ENCODE results near the gene TMEM134.
A peak's percentile ranks its signal among the peaks of the same experiment; 100 is the strongest.

Gene TMEM134

DNA sequence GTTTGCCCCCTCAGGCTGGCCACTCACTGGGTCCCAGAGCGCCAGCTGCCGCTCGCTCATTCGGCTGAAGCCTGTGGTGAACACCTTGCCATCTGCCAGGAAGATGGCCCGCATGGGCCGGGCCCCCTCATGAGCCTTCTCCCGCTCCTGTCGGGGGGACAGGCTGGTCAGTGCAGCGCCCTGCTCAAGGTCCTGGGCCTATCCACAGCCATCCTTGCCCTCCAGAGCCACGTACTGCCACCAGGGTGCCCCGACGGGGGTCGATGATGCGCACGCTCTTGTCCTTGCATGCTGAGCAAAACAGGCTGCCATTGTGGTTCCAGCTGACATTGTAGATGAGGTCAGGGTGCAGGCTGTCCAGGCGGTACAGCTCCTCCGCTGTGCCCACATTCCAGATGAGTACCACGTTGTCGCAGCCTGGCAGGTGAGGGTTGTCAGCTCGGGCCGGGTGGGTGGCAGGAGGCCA, 27.9 kb downstream of the TMEM134 start:
- Histone ChIP-seq H3K36me3 (ENCODE audit: control insufficient read depth in 2 of 2, insufficient read depth in 2 of 2, low read length in 2 of 2) (peaks cover 0 to 16% of the 10 kb centered on the region in 2 donors), H3K4me1 (ENCODE audit: control insufficient read depth, insufficient read depth, low read length) (peaks cover 23% of the 10 kb centered on the region), H3K9me3 (ENCODE audit: control insufficient read depth in 2 of 2, low read length in 2 of 2) (no peaks in the 10 kb centered on the region), H3K4me3 (ENCODE audit: low read length in 2 of 2) (no peak overlapping the region), H3K27me3 (ENCODE audit: control insufficient read depth in 1 of 2, insufficient read depth in 2 of 2, low read length in 2 of 2) (no peaks in the 10 kb centered on the region), H3K27ac (ENCODE audit: low read length) (no peak overlapping the region), H3K9ac (ENCODE audit: low read length in 2 of 2) (no peak overlapping the region)

DNA sequence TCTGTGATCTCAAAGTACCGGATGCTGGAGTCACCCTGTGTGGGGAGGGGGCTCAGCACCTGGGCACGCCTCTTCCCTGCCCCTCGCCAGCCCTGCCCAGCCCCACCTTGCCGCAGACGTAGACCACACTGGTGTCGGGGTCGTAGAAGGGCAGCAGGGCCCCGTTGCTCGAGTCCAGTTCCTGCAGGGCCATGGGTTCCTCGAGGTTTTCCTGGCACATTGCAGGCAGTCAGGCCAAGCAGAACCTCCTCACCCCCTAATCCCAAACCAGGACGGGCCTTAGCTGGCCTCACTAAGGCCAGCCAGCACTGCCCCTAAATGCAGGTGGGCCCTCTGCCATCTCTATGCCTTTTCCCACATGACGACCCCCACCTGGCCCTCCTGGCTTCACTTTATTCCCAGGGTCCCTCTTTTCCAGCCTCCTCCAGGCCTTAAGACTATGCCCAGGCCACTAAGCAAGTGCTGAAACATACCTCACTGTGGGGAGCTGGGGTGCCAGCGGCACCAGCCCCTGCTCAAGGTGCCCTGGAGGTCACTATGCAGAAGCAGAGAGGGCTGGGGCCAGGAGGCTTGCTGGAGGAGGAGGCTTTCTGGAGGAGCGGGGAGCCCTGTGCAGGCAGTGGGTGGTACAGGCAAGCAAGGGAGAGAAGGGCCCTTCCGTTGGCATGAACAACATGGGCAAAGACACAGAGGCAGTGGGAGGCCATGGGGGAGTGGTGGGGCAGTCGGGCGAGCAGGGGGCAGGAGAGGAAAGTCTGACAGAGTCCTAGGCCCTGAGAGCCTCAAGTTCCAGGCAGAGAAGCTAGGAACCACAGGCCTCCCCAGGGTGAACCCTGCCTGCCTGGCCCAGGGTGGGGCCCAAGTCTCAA, 28.6 kb downstream of the TMEM134 start:
- peak overlapping the region; percentile 46 for H3K27ac ChIP-seq (ENCODE audit: low read length)
- peaks cover 0 to 16% of the 10 kb centered on the region in 2 donors for H3K36me3 ChIP-seq (ENCODE audit: control insufficient read depth in 2 of 2, insufficient read depth in 2 of 2, low read length in 2 of 2)
- no peak overlapping the region for H3K9ac ChIP-seq (ENCODE audit: low read length in 2 of 2)
- no peaks in the 10 kb centered on the region for H3K9me3 ChIP-seq (ENCODE audit: control insufficient read depth in 2 of 2, low read length in 2 of 2)
- no peak overlapping the region for H3K4me3 ChIP-seq (ENCODE audit: low read length in 2 of 2)
- H3K4me1 ChIP-seq (ENCODE audit: control insufficient read depth, insufficient read depth, low read length): peaks cover 27% of the 10 kb centered on the region
- H3K27me3 ChIP-seq (ENCODE audit: control insufficient read depth in 1 of 2, insufficient read depth in 2 of 2, low read length in 2 of 2): no peaks in the 10 kb centered on the region

- H3K4me3 ChIP-seq (ENCODE audit: low read length in 2 of 2): no peak overlapping the region
- no peak overlapping the region for H3K9ac ChIP-seq (ENCODE audit: low read length in 2 of 2)
- no peaks in the 10 kb centered on the region for H3K9me3 ChIP-seq (ENCODE audit: control insufficient read depth in 2 of 2, low read length in 2 of 2)
- peaks cover 27% of the 10 kb centered on the region for H3K4me1 ChIP-seq (ENCODE audit: control insufficient read depth, insufficient read depth, low read length)
- H3K27me3 ChIP-seq (ENCODE audit: control insufficient read depth in 1 of 2, insufficient read depth in 2 of 2, low read length in 2 of 2): no peaks in the 10 kb centered on the region
- peak overlapping the region; percentile 46 for H3K27ac ChIP-seq (ENCODE audit: low read length)
- H3K36me3 ChIP-seq (ENCODE audit: control insufficient read depth in 2 of 2, insufficient read depth in 2 of 2, low read length in 2 of 2): peaks cover under 1 to 16% of the 10 kb centered on the region in 2 donors
Observed at GRCh38 chr11:67439321-67440228, 29.5 kb downstream of the TMEM134 start.

DNA sequence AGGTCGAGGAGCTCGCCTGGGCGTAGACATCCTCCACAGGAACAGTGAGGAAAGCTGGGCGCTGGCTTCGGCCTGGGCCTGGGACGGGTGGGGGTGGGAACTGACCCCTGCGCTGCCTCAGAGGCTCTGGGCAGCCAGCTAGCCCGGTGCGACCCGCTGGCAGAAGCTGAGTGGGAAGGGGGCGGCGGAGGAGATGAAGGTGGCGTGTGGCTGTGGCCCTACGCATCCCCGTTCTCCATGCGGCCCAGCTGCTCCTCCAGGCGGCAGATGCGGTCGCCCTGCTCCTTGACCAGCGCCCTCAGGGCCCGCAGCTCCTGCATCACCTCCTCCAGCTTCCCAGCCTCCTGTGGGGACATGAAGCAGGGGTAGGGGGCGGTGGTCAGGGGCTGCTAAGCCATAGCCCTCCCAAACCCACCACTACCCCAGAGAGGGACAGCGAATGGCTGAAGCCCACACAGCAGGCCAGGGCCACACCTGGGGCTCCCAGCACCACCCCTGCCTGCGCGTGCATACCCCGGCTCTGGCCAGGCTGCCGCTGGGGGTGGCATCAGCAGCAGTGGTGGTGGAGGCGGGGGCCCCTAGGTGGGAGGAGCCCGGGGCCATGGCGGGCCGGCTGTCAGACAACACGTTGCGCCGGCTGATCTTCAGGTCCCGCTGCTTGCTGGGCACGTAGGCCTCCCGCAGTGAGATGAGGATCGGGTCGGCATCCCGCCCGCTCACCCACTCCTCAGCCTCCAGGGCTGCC, 30.7 kb downstream of the TMEM134 start:
- Histone ChIP-seq H3K36me3 (ENCODE audit: control insufficient read depth in 2 of 2, insufficient read depth in 2 of 2, low read length in 2 of 2) (peaks cover 13 to 22% of the 10 kb centered on the region in 2 donors), H3K4me3 (ENCODE audit: low read length in 2 of 2) (no peak overlapping the region), H3K9ac (ENCODE audit: low read length in 2 of 2) (no peak overlapping the region), H3K9me3 (ENCODE audit: control insufficient read depth in 2 of 2, low read length in 2 of 2) (no peaks in the 10 kb centered on the region), H3K27me3 (ENCODE audit: control insufficient read depth in 1 of 2, insufficient read depth in 2 of 2, low read length in 2 of 2) (no peaks in the 10 kb centered on the region), H3K4me1 (ENCODE audit: control insufficient read depth, insufficient read depth, low read length) (peaks cover 27% of the 10 kb centered on the region), H3K27ac (ENCODE audit: low read length) (no peak overlapping the region)

DNA sequence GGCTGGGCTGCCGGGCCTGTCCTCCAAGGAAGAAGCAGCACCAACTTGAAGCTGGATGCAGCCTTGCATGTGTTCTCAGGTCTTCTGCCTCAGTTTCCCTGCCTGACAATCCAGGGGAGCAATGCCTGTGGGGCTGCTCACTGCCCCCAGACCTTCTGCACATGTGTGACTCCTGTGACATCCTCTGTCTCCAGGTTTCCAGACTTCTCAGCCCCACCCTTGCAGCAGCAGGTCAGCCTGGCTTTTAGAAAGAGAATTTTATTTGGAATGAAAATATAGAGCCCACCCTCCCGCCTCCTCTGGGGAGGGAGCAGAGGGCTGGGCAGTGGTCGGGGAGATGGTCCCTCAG, 31.3 kb downstream of the TMEM134 start:
- Histone ChIP-seq H3K4me3 (ENCODE audit: low read length in 2 of 2) (no peak overlapping the region), H3K36me3 (ENCODE audit: control insufficient read depth in 2 of 2, insufficient read depth in 2 of 2, low read length in 2 of 2) (peaks cover 14 to 27% of the 10 kb centered on the region in 2 donors), H3K9ac (ENCODE audit: low read length in 2 of 2) (no peak overlapping the region), H3K27ac (ENCODE audit: low read length) (no peak overlapping the region), H3K9me3 (ENCODE audit: control insufficient read depth in 2 of 2, low read length in 2 of 2) (no peaks in the 10 kb centered on the region), H3K27me3 (ENCODE audit: control insufficient read depth in 1 of 2, insufficient read depth in 2 of 2, low read length in 2 of 2) (no peaks in the 10 kb centered on the region), H3K4me1 (ENCODE audit: control insufficient read depth, insufficient read depth, low read length) (peaks cover 23% of the 10 kb centered on the region)

- H3K27me3 ChIP-seq (ENCODE audit: control insufficient read depth in 1 of 2, insufficient read depth in 2 of 2, low read length in 2 of 2): no peaks in the 10 kb centered on the region
- H3K9ac ChIP-seq (ENCODE audit: low read length in 2 of 2): no peak within 1 kb of the TSS
- no peak within 1 kb of the TSS for H3K4me3 ChIP-seq (ENCODE audit: low read length in 2 of 2)
- H3K4me1 ChIP-seq (ENCODE audit: control insufficient read depth, insufficient read depth, low read length): peaks cover 18% of the 10 kb centered on the region
- peaks cover 18 to 32% of the 10 kb centered on the region in 2 donors for H3K36me3 ChIP-seq (ENCODE audit: control insufficient read depth in 2 of 2, insufficient read depth in 2 of 2, low read length in 2 of 2)
- peak within 1 kb of the TSS; percentile 11 for H3K27ac ChIP-seq (ENCODE audit: low read length)
- no peaks in the 10 kb centered on the region for H3K9me3 ChIP-seq (ENCODE audit: control insufficient read depth in 2 of 2, low read length in 2 of 2)
Observed at GRCh38 chr11:67437082-67437808, 31.8 kb downstream of the TMEM134 start, which contains the start of gene PTPRCAP. Gene PTPRCAP, minus strand, starts transcription at chr11:67437682. Its CDS starts 63 bp downstream, at chr11:67437619.

DNA sequence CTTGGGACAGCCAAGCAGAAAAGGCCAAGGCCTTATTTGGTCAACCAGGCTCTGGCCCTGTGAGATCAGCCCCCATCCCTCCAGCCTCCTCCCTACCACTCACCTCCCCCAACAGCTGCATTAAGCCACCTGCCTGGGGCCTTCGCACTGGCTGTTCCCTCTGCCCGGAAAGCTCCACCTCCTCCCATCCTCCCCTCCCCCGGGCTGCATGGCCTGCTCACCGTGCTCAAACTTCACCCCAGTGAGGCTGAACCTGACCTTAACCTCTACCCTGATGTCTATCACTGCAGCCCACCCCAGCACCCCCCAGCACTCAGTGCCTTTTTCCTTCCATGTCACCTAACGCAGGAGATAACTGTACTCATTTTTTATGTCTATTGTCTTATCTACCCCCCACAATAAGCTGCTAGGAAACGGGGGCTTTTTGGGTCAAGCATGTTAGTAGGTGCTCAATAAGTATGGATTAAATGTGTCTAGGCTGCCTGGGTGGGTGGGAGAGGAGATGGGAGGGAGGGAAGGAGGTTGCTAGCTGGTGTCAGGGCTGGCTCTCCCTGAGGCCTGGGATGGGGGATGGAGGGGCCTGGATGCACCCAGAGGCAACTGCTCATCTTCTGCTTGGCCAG, 32.5 kb downstream of the TMEM134 start:
- Histone ChIP-seq H3K9ac (ENCODE audit: low read length in 2 of 2) (no peak overlapping the region), H3K36me3 (ENCODE audit: control insufficient read depth in 2 of 2, insufficient read depth in 2 of 2, low read length in 2 of 2) (peaks cover 18 to 34% of the 10 kb centered on the region in 2 donors), H3K4me1 (ENCODE audit: control insufficient read depth, insufficient read depth, low read length) (peaks cover 12% of the 10 kb centered on the region), H3K27me3 (ENCODE audit: control insufficient read depth in 1 of 2, insufficient read depth in 2 of 2, low read length in 2 of 2) (no peaks in the 10 kb centered on the region), H3K9me3 (ENCODE audit: control insufficient read depth in 2 of 2, low read length in 2 of 2) (no peaks in the 10 kb centered on the region), H3K27ac (ENCODE audit: low read length) (peak overlapping the region; percentile 18), H3K4me3 (ENCODE audit: low read length in 2 of 2) (no peak overlapping the region)

GRCh38 chr11:67435727-67436458, 33.2 kb downstream of the TMEM134 start:
- peaks cover 12% of the 10 kb centered on the region for H3K4me1 ChIP-seq (ENCODE audit: control insufficient read depth, insufficient read depth, low read length)
- H3K27me3 ChIP-seq (ENCODE audit: control insufficient read depth in 1 of 2, insufficient read depth in 2 of 2, low read length in 2 of 2): no peaks in the 10 kb centered on the region
- no peak overlapping the region for H3K9ac ChIP-seq (ENCODE audit: low read length in 2 of 2)
- H3K36me3 ChIP-seq (ENCODE audit: control insufficient read depth in 2 of 2, insufficient read depth in 2 of 2, low read length in 2 of 2): peaks cover 18 to 33% of the 10 kb centered on the region in 2 donors
- H3K4me3 ChIP-seq (ENCODE audit: low read length in 2 of 2): no peak overlapping the region
- H3K27ac ChIP-seq (ENCODE audit: low read length): peak overlapping the region; percentile 18
- no peaks in the 10 kb centered on the region for H3K9me3 ChIP-seq (ENCODE audit: control insufficient read depth in 2 of 2, low read length in 2 of 2)

- H3K4me1 ChIP-seq (ENCODE audit: control insufficient read depth, insufficient read depth, low read length): peaks cover 13% of the 10 kb centered on the region
- no peaks in the 10 kb centered on the region for H3K9me3 ChIP-seq (ENCODE audit: control insufficient read depth in 2 of 2, low read length in 2 of 2)
- H3K4me3 ChIP-seq (ENCODE audit: low read length in 2 of 2): no peak overlapping the region
- no peak overlapping the region for H3K9ac ChIP-seq (ENCODE audit: low read length in 2 of 2)
- H3K27ac ChIP-seq (ENCODE audit: low read length): no peak overlapping the region
- no peaks in the 10 kb centered on the region for H3K27me3 ChIP-seq (ENCODE audit: control insufficient read depth in 1 of 2, insufficient read depth in 2 of 2, low read length in 2 of 2)
- peaks cover 18 to 31% of the 10 kb centered on the region in 2 donors for H3K36me3 ChIP-seq (ENCODE audit: control insufficient read depth in 2 of 2, insufficient read depth in 2 of 2, low read length in 2 of 2)
Observed at GRCh38 chr11:67435031-67435726, 33.9 kb downstream of the TMEM134 start.
